Sigmoid colon (tissue), 4 donors: ENCODE measurements around the gene TAMM41.
"Not testable (repeated sequence)": the region's sequence is repeated elsewhere in the genome, so short reads cannot be mapped to it uniquely, and the experiment has no call there.

Source experiments
- CTCF ChIP-seq, 4 experiments: fragments of 450-650 bp in 3 of 4; fragments of 200-600 bp in 1 of 4; IDR thresholded peaks; one replicate each; pipeline ENCODE4 v1.5.1; 2016 to 2019; ENCODE audit warnings: antibody characterized with exemption in 4 of 4, mild to moderate bottlenecking in 3 of 4, moderate library complexity in 2 of 4
- EP300 ChIP-seq, 4 donors: sonication (generic); formaldehyde crosslinking; IDR thresholded peaks; one replicate each; pipeline ENCODE4 v1.6.1; 2017; ENCODE audit warnings: antibody characterized with exemption in 4 of 4
- POLR2A ChIP-seq, 2 donors: fragments of 450-650 bp; IDR thresholded peaks; one replicate each; pipeline ENCODE4 v1.6.1; 2016; ENCODE audit warnings: antibody characterized with exemption in 2 of 2, mild to moderate bottlenecking in 2 of 2, moderate library complexity in 2 of 2
- POLR2AphosphoS5 ChIP-seq, 4 donors: sonication (generic); formaldehyde crosslinking; IDR thresholded peaks; one replicate each; pipeline ENCODE4 v1.6.1; 2017; ENCODE audit warnings: antibody characterized with exemption in 4 of 4

- TF ChIP-seq CTCF, POLR2A, EP300, POLR2AphosphoS5 (IDR thresholded peaks at IDR 0.05): not testable (repeated sequence)
Observed at GRCh38 chr3:11752254-11752653, 94.4 kb downstream of the TAMM41 start.
